Gastrocnemius medialis (tissue), 4 donors: ENCODE measurements around the gene DPP3.

Experiments used
- POLR2A ChIP-seq, 2 donors: fragments of 450-650 bp; IDR thresholded peaks; one replicate each; pipeline ENCODE4 v1.6.1; 2017; ENCODE audit warnings: antibody characterized with exemption in 2 of 2, mild to moderate bottlenecking in 2 of 2, moderate library complexity in 2 of 2
- TF ChIP-seq, protein P1 (sequence below), 5 experiments: fragments of 450-650 bp in 3 of 5; fragments of 200-600 bp in 2 of 5; sonication (generic) in 2 of 5; IDR thresholded peaks in 4 of 5; conservative IDR thresholded peaks in 1 of 5; 1 replicate in 4 of 5; 2 replicates in 1 of 5; pipeline ENCODE4 v1.5.1; 2016 to 2019; ENCODE audit warnings: antibody characterized with exemption in 5 of 5, mild to moderate bottlenecking in 3 of 5, moderate library complexity in 3 of 5

DNA sequence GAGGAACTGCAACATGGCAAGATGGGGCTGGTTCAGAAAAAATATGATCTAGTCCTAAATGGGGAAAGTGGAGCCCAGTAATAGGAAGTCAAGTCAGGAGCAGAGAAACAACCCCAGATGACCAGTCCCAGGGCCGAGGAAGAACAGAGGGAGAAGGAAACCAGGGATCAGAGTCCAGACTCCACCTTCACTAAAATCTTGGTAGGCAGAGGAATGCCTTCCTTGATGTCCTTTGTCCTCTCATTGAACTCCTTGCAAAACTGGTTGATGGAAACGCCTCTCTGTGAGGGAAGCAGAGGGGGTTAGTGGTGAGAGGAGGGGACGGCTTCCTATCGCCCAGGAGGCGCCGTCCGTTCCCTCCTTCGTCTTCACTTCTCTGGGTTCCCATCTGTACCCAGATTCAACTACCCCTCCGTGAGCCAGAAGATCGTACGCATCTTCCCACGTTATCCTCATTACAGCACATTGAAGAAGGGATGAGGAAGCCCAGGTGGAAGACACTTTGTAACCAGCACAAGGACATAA lies 42.2 kb upstream of the DPP3 start:
- TF ChIP-seq, protein P1, sequence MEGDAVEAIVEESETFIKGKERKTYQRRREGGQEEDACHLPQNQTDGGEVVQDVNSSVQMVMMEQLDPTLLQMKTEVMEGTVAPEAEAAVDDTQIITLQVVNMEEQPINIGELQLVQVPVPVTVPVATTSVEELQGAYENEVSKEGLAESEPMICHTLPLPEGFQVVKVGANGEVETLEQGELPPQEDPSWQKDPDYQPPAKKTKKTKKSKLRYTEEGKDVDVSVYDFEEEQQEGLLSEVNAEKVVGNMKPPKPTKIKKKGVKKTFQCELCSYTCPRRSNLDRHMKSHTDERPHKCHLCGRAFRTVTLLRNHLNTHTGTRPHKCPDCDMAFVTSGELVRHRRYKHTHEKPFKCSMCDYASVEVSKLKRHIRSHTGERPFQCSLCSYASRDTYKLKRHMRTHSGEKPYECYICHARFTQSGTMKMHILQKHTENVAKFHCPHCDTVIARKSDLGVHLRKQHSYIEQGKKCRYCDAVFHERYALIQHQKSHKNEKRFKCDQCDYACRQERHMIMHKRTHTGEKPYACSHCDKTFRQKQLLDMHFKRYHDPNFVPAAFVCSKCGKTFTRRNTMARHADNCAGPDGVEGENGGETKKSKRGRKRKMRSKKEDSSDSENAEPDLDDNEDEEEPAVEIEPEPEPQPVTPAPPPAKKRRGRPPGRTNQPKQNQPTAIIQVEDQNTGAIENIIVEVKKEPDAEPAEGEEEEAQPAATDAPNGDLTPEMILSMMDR (IDR thresholded peaks at IDR 0.05 in 4 of 5, conservative IDR thresholded peaks at IDR 0.05 in 1 of 5), result no peak
- TF ChIP-seq POLR2A (IDR thresholded peaks at IDR 0.05), result no peak
